Body of pancreas (tissue), 4 donors: ENCODE data around the gene SH2D4B. TPM values are rescaled to one million over a fixed set of nuclear protein-coding genes. Genes with fewer than 3 reads are reported as not detected.

ENCODE experiments used
- ATAC-seq: fragments of 150-250 bp; one replicate; pipeline ENCODE4 v1.9.1; 2016
- DNase-seq, 4 donors: peaks; one replicate each; pipeline ENCODE4 v3.0.0-alpha.2; 2019
- H3K27ac ChIP-seq, 4 donors: fragments of 200-600 bp; sonication (generic); 1 replicate in 3 of 4; 2 replicates in 1 of 4; pipeline versions ENCODE4 v1.5.1 to v1.6.1; 2016 to 2019; ENCODE audit warnings: mild to moderate bottlenecking in 1 of 4, mixed read lengths in 1 of 4, moderate library complexity in 1 of 4
- H3K27me3 ChIP-seq, 2 donors: fragments of 200-600 bp; sonication (generic); one replicate each; pipeline ENCODE4 v1.6.0; 2016; ENCODE audit warnings: mild to moderate bottlenecking in 1 of 2
- H3K36me3 ChIP-seq, 2 donors: fragments of 200-600 bp; sonication (generic); replicated peaks in 1 of 2; 2 replicates each; pipeline ENCODE4 v1.5.1; 2016; ENCODE audit warnings: low read depth in 2 of 2; ENCODE audit not compliant: insufficient read depth in 1 of 2
- H3K4me1 ChIP-seq: fragments of 200-600 bp; sonication (generic); one replicate; pipeline ENCODE4 v1.6.0; 2016
- H3K4me3 ChIP-seq, 2 donors: fragments of 200-600 bp; sonication (generic); 1 replicate in 1 of 2; 2 replicates in 1 of 2; pipeline ENCODE4 v1.5.1; 2016 to 2019
- H3K9me3 ChIP-seq, 3 donors: fragments of 200-600 bp; sonication (generic); 1 replicate in 2 of 3; 2 replicates in 1 of 3; pipeline ENCODE4 v1.5.1; 2016
- POLR2A ChIP-seq, 3 donors: fragments of 450-650 bp; IDR thresholded peaks; one replicate each; pipeline ENCODE4 v1.6.1; 2016; ENCODE audit warnings: antibody characterized with exemption in 3 of 3, mild to moderate bottlenecking in 2 of 3
- WGBS, 2 donors: methylation state at CpG; one replicate each; pipeline ENCODE4 v1.1.5; 2017; 5-methylcytosine and 5-hydroxymethylcytosine counted together
- intact Hi-C: fragments of 100-400 bp; cut with DNase I; formaldehyde crosslinking; loops from one replicate; pipeline ENCODE4 v1.15.1; 2023
- total RNA-seq, 2 donors: library from RNA; depleted of rRNA; stranded (reverse); fragments of >200 nt; gene quantifications; one replicate each; pipeline ENCODE4 v1.1.0, GENCODE V29; 2016
- TF ChIP-seq, protein P1 (sequence below), 7 experiments: fragments of 450-650 bp in 4 of 7; fragments of 200-600 bp in 3 of 7; sonication (generic) in 3 of 7; IDR thresholded peaks; one replicate each; pipeline ENCODE4 v1.5.1; 2016 to 2019; ENCODE audit warnings: antibody characterized with exemption in 7 of 7

Gene SH2D4B
- total RNA-seq, 2 donors from 2014 or later, result 0.33 TPM; not detected in 1

DNA sequence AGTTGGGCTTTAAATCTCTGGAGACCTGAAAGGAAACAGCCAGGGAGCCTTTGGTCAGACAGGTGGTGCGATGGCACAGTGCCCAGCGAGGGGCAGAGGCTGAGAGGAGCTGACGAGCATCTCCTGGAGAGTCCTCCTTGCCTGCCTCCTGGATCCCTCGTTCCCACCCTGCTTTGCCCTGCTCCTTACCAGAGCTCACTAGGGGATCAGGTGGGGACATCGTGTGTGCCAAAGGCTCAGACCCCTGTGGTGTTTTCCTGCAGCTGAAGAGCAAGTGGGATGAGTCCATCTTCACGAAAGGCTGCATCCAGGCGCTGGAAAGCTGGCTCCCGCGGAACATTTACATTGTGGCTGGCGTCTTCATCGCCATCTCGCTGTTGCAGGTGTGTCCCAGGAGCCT, 21.8 kb upstream of the SH2D4B start:
- Histone ChIP-seq H3K9me3 (no peaks in the 10 kb centered on the region), H3K36me3 (peaks cover 0 to 46% of the 10 kb centered on the region in 2 donors), H3K27ac (no peak overlapping the region), H3K4me3 (no peak overlapping the region), H3K27me3 (no peaks in the 10 kb centered on the region), H3K4me1 (no peaks in the 10 kb centered on the region)
- TF ChIP-seq, protein P1, sequence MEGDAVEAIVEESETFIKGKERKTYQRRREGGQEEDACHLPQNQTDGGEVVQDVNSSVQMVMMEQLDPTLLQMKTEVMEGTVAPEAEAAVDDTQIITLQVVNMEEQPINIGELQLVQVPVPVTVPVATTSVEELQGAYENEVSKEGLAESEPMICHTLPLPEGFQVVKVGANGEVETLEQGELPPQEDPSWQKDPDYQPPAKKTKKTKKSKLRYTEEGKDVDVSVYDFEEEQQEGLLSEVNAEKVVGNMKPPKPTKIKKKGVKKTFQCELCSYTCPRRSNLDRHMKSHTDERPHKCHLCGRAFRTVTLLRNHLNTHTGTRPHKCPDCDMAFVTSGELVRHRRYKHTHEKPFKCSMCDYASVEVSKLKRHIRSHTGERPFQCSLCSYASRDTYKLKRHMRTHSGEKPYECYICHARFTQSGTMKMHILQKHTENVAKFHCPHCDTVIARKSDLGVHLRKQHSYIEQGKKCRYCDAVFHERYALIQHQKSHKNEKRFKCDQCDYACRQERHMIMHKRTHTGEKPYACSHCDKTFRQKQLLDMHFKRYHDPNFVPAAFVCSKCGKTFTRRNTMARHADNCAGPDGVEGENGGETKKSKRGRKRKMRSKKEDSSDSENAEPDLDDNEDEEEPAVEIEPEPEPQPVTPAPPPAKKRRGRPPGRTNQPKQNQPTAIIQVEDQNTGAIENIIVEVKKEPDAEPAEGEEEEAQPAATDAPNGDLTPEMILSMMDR (IDR thresholded peaks at IDR 0.05), result no peak
- TF ChIP-seq POLR2A (IDR thresholded peaks at IDR 0.05), result no peak
- ATAC-seq (no peak), DNase-seq (peak in 1 of 4 donors; percentile 14)
- WGBS, 2 donors, result 83 to 88% methylated on average over 11 to 12 of the region's 12 CpGs
- intact Hi-C loops, result no loop called here

DNA sequence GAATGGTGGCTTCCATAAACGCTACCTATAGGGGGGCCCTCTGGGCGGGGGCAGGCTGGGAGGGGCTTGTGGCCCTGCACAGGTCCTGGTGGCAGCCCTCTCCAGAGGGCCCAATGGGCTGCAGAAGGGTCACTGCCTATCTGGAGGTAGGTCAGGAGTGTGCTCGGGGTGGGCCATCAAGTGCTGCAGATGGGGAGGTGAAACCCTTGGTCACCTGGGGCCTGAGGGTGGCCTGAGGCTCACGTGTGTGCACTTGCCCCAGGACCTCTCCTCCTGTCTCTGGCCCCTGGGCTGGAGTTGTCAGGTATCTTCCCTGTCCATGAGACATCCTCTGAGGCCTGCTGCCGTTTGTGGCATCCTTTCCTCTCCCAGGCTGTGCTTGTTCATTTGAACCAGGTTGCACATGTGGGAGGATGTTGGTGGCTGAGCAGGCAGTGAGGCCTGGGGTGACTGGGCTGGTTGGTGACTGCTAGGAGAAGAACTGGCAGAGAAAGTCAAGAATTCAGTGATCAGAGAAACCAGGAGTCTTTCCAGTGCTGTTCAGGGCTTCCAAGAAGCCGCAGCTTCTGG, 21.1 kb upstream of the SH2D4B start:
- Histone ChIP-seq H3K4me3 (no peak overlapping the region), H3K27ac (no peak overlapping the region), H3K36me3 (peaks cover 0 to 46% of the 10 kb centered on the region in 2 donors), H3K27me3 (no peaks in the 10 kb centered on the region), H3K9me3 (no peaks in the 10 kb centered on the region), H3K4me1 (no peaks in the 10 kb centered on the region)
- peak in 1 of 4 donors; percentile 7 for DNase-seq
- WGBS, 2 donors, result 84 to 90% methylated on average over 4 to 6 of the region's 6 CpGs
- intact Hi-C loops, result no loop called here
- ATAC-seq, result no peak
- no peak for TF ChIP-seq POLR2A (IDR thresholded peaks at IDR 0.05)
- TF ChIP-seq, protein P1 (IDR thresholded peaks at IDR 0.05), result no peak

DNA sequence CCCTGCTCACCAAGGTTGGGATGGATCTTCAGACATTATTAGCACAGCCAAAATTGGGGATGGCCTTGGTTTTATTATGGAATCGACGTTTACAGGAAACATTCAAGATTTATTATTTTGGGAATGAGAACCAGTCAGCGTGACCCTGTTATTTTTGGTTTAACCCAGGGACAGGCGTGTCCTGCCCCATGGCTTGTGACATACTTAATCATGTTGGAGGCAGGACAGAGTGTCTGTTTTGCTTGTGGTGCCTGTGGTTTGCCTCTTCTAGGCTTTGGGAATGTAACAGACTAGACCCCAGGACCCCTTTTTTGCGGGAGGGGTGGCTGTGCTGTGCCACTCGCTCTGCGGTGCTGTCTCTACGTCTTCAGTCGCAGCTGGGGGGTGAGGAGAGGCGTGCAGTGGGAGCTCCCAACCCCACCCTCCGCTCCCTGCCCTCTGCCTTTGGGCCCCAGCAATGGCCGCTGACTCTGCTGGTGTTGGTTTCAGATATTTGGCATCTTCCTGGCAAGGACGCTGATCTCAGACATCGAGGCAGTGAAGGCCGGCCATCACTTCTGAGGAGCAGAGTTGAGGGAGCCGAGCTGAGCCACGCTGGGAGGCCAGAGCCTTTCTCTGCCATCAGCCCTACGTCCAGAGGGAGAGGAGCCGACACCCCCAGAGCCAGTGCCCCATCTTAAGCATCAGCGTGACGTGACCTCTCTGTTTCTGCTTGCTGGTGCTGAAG, 20.1 kb upstream of the SH2D4B start:
- no peak for TF ChIP-seq POLR2A (IDR thresholded peaks at IDR 0.05)
- TF ChIP-seq, protein P1 (IDR thresholded peaks at IDR 0.05), result no peak
- peak in 1 of 4 donors; percentile 9 for DNase-seq
- H3K27me3 ChIP-seq, result no peaks in the 10 kb centered on the region
- H3K27ac ChIP-seq, result no peak overlapping the region
- no peaks in the 10 kb centered on the region for H3K4me1 ChIP-seq
- 87 to 91% methylated on average over 15 to 21 of the region's 21 CpGs for WGBS, 2 donors
- intact Hi-C loops, result no loop called here
- no peaks in the 10 kb centered on the region for H3K9me3 ChIP-seq
- peaks cover 0 to 39% of the 10 kb centered on the region in 2 donors for H3K36me3 ChIP-seq
- no peak overlapping the region for H3K4me3 ChIP-seq
- no peak for ATAC-seq

DNA sequence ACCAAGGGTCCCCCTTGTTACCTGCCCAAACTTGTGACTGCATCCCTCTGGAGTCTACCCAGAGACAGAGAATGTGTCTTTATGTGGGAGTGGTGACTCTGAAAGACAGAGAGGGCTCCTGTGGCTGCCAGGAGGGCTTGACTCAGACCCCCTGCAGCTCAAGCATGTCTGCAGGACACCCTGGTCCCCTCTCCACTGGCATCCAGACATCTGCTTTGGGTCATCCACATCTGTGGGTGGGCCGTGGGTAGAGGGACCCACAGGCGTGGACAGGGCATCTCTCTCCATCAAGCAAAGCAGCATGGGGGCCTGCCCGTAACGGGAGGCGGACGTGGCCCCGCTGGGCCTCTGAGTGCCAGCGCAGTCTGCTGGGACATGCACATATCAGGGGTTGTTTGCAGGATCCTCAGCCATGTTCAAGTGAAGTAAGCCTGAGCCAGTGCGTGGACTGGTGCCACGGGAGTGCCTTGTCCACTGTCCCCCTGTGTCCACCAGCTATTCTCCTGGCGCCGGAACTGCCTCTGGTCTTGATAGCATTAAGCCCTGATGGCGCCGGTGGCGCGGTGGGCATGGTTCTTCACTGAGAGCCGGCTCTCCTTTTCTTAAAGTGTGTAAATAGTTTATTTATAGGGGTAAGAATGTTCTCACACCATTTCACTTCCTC, 19.4 kb upstream of the SH2D4B start:
- DNase-seq (no peak), ATAC-seq (no peak)
- intact Hi-C loops, result no loop called here

More for the DNA sequence above, 19.4 kb upstream of the SH2D4B start:
- Histone ChIP-seq H3K4me1 (no peaks in the 10 kb centered on the region), H3K27ac (no peak overlapping the region), H3K36me3 (peaks cover 0 to 36% of the 10 kb centered on the region in 2 donors), H3K9me3 (no peaks in the 10 kb centered on the region), H3K27me3 (no peaks in the 10 kb centered on the region), H3K4me3 (no peak overlapping the region)
- 83 to 95% methylated on average over 11 to 17 of the region's 17 CpGs for WGBS, 2 donors
- TF ChIP-seq, protein P1 (IDR thresholded peaks at IDR 0.05), result no peak
- no peak for TF ChIP-seq POLR2A (IDR thresholded peaks at IDR 0.05)
